Peyer's patch (tissue), 4 donors: ENCODE data around the gene PF4V1. TPM values are rescaled to one million over a fixed set of nuclear protein-coding genes. Genes with fewer than 3 reads are reported as not detected.
"Not testable (repeated sequence)": the region's sequence is repeated elsewhere in the genome, so short reads cannot be mapped to it uniquely, and the experiment has no call there.

Experiments
- DNase-seq, 3 donors: peaks; one replicate each; pipeline ENCODE4 v3.0.0-alpha.2; 2017 to 2019
- H3K27ac ChIP-seq, 4 donors: fragments of 200-600 bp; sonication (generic); one replicate each; pipeline ENCODE4 v1.5.1; 2016 to 2019
- H3K27me3 ChIP-seq, 2 donors: fragments of 200-600 bp; sonication (generic); one replicate each; pipeline ENCODE4 v1.5.1; 2019
- H3K36me3 ChIP-seq, 3 donors: fragments of 200-600 bp; sonication (generic); one replicate each; pipeline ENCODE4 v1.5.1; 2016 to 2019
- H3K4me1 ChIP-seq, 4 donors: fragments of 200-600 bp; sonication (generic); one replicate each; pipeline ENCODE4 v1.5.1; 2016 to 2019
- H3K4me3 ChIP-seq, 4 donors: fragments of 200-600 bp; sonication (generic); 1 replicate in 3 of 4; 2 replicates in 1 of 4; pipeline ENCODE4 v1.5.1; 2016 to 2019; ENCODE audit warnings: mild to moderate bottlenecking in 1 of 4
- H3K9me3 ChIP-seq, 4 donors: fragments of 200-600 bp; sonication (generic); one replicate each; pipeline ENCODE4 v1.5.1; 2016 to 2019; ENCODE audit warnings: mild to moderate bottlenecking in 1 of 4
- CTCF ChIP-seq, 6 experiments: fragments of 450-650 bp in 4 of 6; fragments of 200-600 bp in 2 of 6; sonication (generic) in 1 of 6; IDR thresholded peaks; one replicate each; pipeline ENCODE4 v1.5.1; 2017 to 2019; ENCODE audit warnings: antibody characterized with exemption in 6 of 6, mild to moderate bottlenecking in 3 of 6, moderate library complexity in 1 of 6
- POLR2A ChIP-seq, 2 donors: fragments of 450-650 bp; IDR thresholded peaks; one replicate each; pipeline ENCODE4 v1.5.1; 2017; ENCODE audit warnings: antibody characterized with exemption in 2 of 2, mild to moderate bottlenecking in 2 of 2, moderate library complexity in 2 of 2
- total RNA-seq, 4 donors: library from RNA; depleted of rRNA; stranded (reverse); fragments of >200 nt; gene quantifications; one replicate each; pipeline ENCODE4 v1.1.0, GENCODE V29; 2016

The PF4V1 gene
- total RNA-seq, 4 donors from 2014 or later = not detected

- Histone ChIP-seq H3K4me3 (peak overlapping the region in 2 of 4 donors; percentile 23 to 28), H3K36me3 (no peaks in the 10 kb centered on the region), H3K9me3 (no peaks in the 10 kb centered on the region), H3K27ac (peak overlapping the region in 3 of 4 donors; percentile 34 to 85 (median 67)), H3K4me1 (peaks cover 0 to 14% (median 0%) of the 10 kb centered on the region in 4 donors), H3K27me3 (no peaks in the 10 kb centered on the region)
- TF ChIP-seq POLR2A (IDR thresholded peaks at IDR 0.05) (peak in 1 of 2 donors; percentile 4), CTCF (IDR thresholded peaks at IDR 0.05) (no peak)
- peak in 2 of 3 donors; percentile 50 for DNase-seq
Observed at GRCh38 chr4:73895201-73896175, 42.4 kb downstream of the PF4V1 start.

GRCh38 chr4:73896416-73896815 lies 43.3 kb downstream of the PF4V1 start:
- TF ChIP-seq POLR2A (IDR thresholded peaks at IDR 0.05) = no peak
- no peak for TF ChIP-seq CTCF (IDR thresholded peaks at IDR 0.05)
- peaks cover 0 to 12% (median 0%) of the 10 kb centered on the region in 4 donors for H3K4me1 ChIP-seq
- H3K9me3 ChIP-seq = no peaks in the 10 kb centered on the region
- H3K27me3 ChIP-seq = no peaks in the 10 kb centered on the region
- no peaks in the 10 kb centered on the region for H3K36me3 ChIP-seq
- no peak for DNase-seq
- peak overlapping the region in 3 of 4 donors; percentile 34 to 85 (median 67) for H3K27ac ChIP-seq
- H3K4me3 ChIP-seq = no peak overlapping the region

- peaks cover 0 to 8% (median 0%) of the 10 kb centered on the region in 4 donors for H3K4me1 ChIP-seq
- no peak for TF ChIP-seq CTCF (IDR thresholded peaks at IDR 0.05)
- no peak for TF ChIP-seq POLR2A (IDR thresholded peaks at IDR 0.05)
- H3K27ac ChIP-seq = no peak overlapping the region
- no peak for DNase-seq
- no peaks in the 10 kb centered on the region for H3K27me3 ChIP-seq
- H3K4me3 ChIP-seq = no peak overlapping the region
- H3K36me3 ChIP-seq = no peaks in the 10 kb centered on the region
- H3K9me3 ChIP-seq = no peaks in the 10 kb centered on the region
Observed at GRCh38 chr4:73897380-73898136, 44.5 kb downstream of the PF4V1 start.

- not testable (repeated sequence) for H3K36me3 ChIP-seq, DNase-seq, H3K27me3 ChIP-seq, H3K4me3 ChIP-seq, H3K4me1 ChIP-seq, H3K27ac ChIP-seq, H3K9me3 ChIP-seq
Observed at GRCh38 chr4:73899338-73899737, 46.2 kb downstream of the PF4V1 start.

- Histone ChIP-seq H3K9me3 (no peaks in the 10 kb centered on the region), H3K4me3 (no peak overlapping the region), H3K4me1 (no peaks in the 10 kb centered on the region), H3K27ac (no peak overlapping the region), H3K36me3 (no peaks in the 10 kb centered on the region), H3K27me3 (no peaks in the 10 kb centered on the region)
- TF ChIP-seq CTCF (IDR thresholded peaks at IDR 0.05) = no peak
- TF ChIP-seq POLR2A (IDR thresholded peaks at IDR 0.05) = no peak
- no peak for DNase-seq
Observed at GRCh38 chr4:73901031-73901430, 47.9 kb downstream of the PF4V1 start.
